T-helper 17 cell (primary cell): ENCODE measurements around the gene CHAMP1. TPM values are rescaled to one million over a fixed set of nuclear protein-coding genes. Genes with fewer than 3 reads are reported as not detected.
A peak's percentile ranks its signal among the peaks of the same experiment; 100 is the strongest.

Experiments
- ATAC-seq: fragments of 150-1000 bp; cut with Tn5 transposase; 2 replicates; pipeline ENCODE4 v1.10.0; 2021; ENCODE audit warnings: mild to moderate bottlenecking, moderate library complexity
- DNase-seq, 3 donors: peaks; one replicate each; pipeline versions ENCODE4 v3.0.0 to v3.0.0-alpha.2; 2020 to 2021
- H3K9me3 ChIP-seq: one replicate; pipeline ENCODE4 v1.7.0; 2013; ENCODE audit warnings: low read length, mild to moderate bottlenecking; ENCODE audit not compliant: control insufficient read depth, poor library complexity, severe bottlenecking
- H3K27ac Mint-ChIP-seq: one replicate; pipeline ENCODE4 v1.8.0; 2022; ENCODE audit warnings: mild to moderate bottlenecking, moderate library complexity, mixed read lengths
- H3K27me3 Mint-ChIP-seq: one replicate; pipeline ENCODE4 v1.8.0; 2022; ENCODE audit warnings: mixed read lengths
- H3K36me3 Mint-ChIP-seq: one replicate; pipeline ENCODE4 v1.8.0; 2022; ENCODE audit warnings: low read depth, mixed read lengths
- H3K4me1 Mint-ChIP-seq: one replicate; pipeline ENCODE4 v1.8.0; 2022; ENCODE audit warnings: mild to moderate bottlenecking, mixed read lengths
- H3K4me3 Mint-ChIP-seq: one replicate; pipeline ENCODE4 v1.8.0; 2022; ENCODE audit warnings: mild to moderate bottlenecking, moderate library complexity, mixed read lengths
- total RNA-seq, 4 donors: library from RNA in 2 of 4; stranded (reverse) in 2 of 4; gene quantifications; one replicate each; pipeline ENCODE4 v1.2.3 and lab custom pipeline; 2022 to 2026

CHAMP1 gene
- total RNA-seq, 2 donors from 2014 or later, result 10.2 to 12.1 TPM

- H3K4me1 Mint-ChIP-seq, result peaks cover 44% of the 10 kb centered on the region
Measured at GRCh38 chr13:114283576-114283975, 30.7 kb upstream of the CHAMP1 start.

GRCh38 chr13:114284680-114285079 lies 29.6 kb upstream of the CHAMP1 start:
- no peak for ATAC-seq
- no peak for DNase-seq
- no peaks in the 10 kb centered on the region for H3K9me3 ChIP-seq
- Mint-ChIP-seq H3K36me3 (peaks cover 9% of the 10 kb centered on the region), H3K27me3 (no peaks in the 10 kb centered on the region), H3K4me3 (no peak overlapping the region), H3K27ac (no peak overlapping the region), H3K4me1 (peaks cover 41% of the 10 kb centered on the region)

More at GRCh38 chr13:114283576-114283975, 30.7 kb upstream of the CHAMP1 start:
- Mint-ChIP-seq H3K27ac (peak overlapping the region; percentile 82), H3K4me3 (peak overlapping the region; percentile 60), H3K27me3 (no peaks in the 10 kb centered on the region), H3K36me3 (peaks cover 7% of the 10 kb centered on the region)
- no peak for DNase-seq
- no peak for ATAC-seq
- H3K9me3 ChIP-seq, result no peaks in the 10 kb centered on the region

- H3K27ac Mint-ChIP-seq, result peak overlapping the region; percentile 45
- no peaks in the 10 kb centered on the region for H3K27me3 Mint-ChIP-seq
- peaks cover 36% of the 10 kb centered on the region for H3K4me1 Mint-ChIP-seq
- H3K4me3 Mint-ChIP-seq, result no peak overlapping the region
- ATAC-seq (no peak), DNase-seq (no peak)
- peaks cover 9% of the 10 kb centered on the region for H3K36me3 Mint-ChIP-seq
- no peaks in the 10 kb centered on the region for H3K9me3 ChIP-seq
Measured at GRCh38 chr13:114285166-114285808, 29.0 kb upstream of the CHAMP1 start.

GRCh38 chr13:114286808-114287207 lies 27.5 kb upstream of the CHAMP1 start:
- peaks cover 9% of the 10 kb centered on the region for H3K36me3 Mint-ChIP-seq
- no peak for ATAC-seq
- peak overlapping the region; percentile 8 for H3K27ac Mint-ChIP-seq
- peaks cover 31% of the 10 kb centered on the region for H3K4me1 Mint-ChIP-seq
- no peaks in the 10 kb centered on the region for H3K9me3 ChIP-seq
- DNase-seq, result no peak
- no peaks in the 10 kb centered on the region for H3K27me3 Mint-ChIP-seq
- H3K4me3 Mint-ChIP-seq, result no peak overlapping the region

- Mint-ChIP-seq H3K36me3 (peaks cover 9% of the 10 kb centered on the region), H3K4me3 (no peak overlapping the region), H3K27ac (peak overlapping the region; percentile 59), H3K4me1 (peaks cover 29% of the 10 kb centered on the region), H3K27me3 (no peaks in the 10 kb centered on the region)
- ATAC-seq (no peak), DNase-seq (no peak)
- H3K9me3 ChIP-seq, result no peaks in the 10 kb centered on the region
Measured at GRCh38 chr13:114288157-114288591, 26.1 kb upstream of the CHAMP1 start.

GRCh38 chr13:114296448-114296847 lies 17.9 kb upstream of the CHAMP1 start:
- Mint-ChIP-seq H3K4me3 (no peak overlapping the region), H3K27me3 (no peaks in the 10 kb centered on the region), H3K36me3 (peaks cover 10% of the 10 kb centered on the region), H3K27ac (no peak overlapping the region), H3K4me1 (peaks cover 6% of the 10 kb centered on the region)
- no peak for ATAC-seq
- no peaks in the 10 kb centered on the region for H3K9me3 ChIP-seq
- no peak for DNase-seq

GRCh38 chr13:114296902-114297301 lies 17.4 kb upstream of the CHAMP1 start:
- Mint-ChIP-seq H3K36me3 (peaks cover 12% of the 10 kb centered on the region), H3K4me1 (peaks cover 6% of the 10 kb centered on the region)

GRCh38 chr13:114298866-114299265 lies 15.4 kb upstream of the CHAMP1 start:
- Mint-ChIP-seq H3K36me3 (peaks cover 12% of the 10 kb centered on the region), H3K27ac (peak overlapping the region; percentile 79), H3K27me3 (no peaks in the 10 kb centered on the region), H3K4me1 (peaks cover 6% of the 10 kb centered on the region), H3K4me3 (no peak overlapping the region)
- H3K9me3 ChIP-seq, result no peaks in the 10 kb centered on the region
- ATAC-seq (no peak), DNase-seq (no peak)

More at GRCh38 chr13:114296902-114297301, 17.4 kb upstream of the CHAMP1 start:
- no peaks in the 10 kb centered on the region for H3K9me3 ChIP-seq
- Mint-ChIP-seq H3K27me3 (no peaks in the 10 kb centered on the region), H3K27ac (no peak overlapping the region), H3K4me3 (no peak overlapping the region)
- DNase-seq, result no peak
- no peak for ATAC-seq

GRCh38 chr13:114299604-114300305 lies 14.5 kb upstream of the CHAMP1 start:
- no peaks in the 10 kb centered on the region for H3K27me3 Mint-ChIP-seq
- DNase-seq (no peak), ATAC-seq (no peak)
- H3K36me3 Mint-ChIP-seq, result peaks cover 12% of the 10 kb centered on the region
- H3K4me1 Mint-ChIP-seq, result peaks cover 6% of the 10 kb centered on the region
- no peaks in the 10 kb centered on the region for H3K9me3 ChIP-seq
- H3K4me3 Mint-ChIP-seq, result no peak overlapping the region
- H3K27ac Mint-ChIP-seq, result peak overlapping the region; percentile 79

- H3K36me3 Mint-ChIP-seq, result peaks cover 7% of the 10 kb centered on the region
- DNase-seq (no peak), ATAC-seq (no peak)
- H3K9me3 ChIP-seq, result no peaks in the 10 kb centered on the region
- H3K4me3 Mint-ChIP-seq, result no peak overlapping the region
- H3K27me3 Mint-ChIP-seq, result no peaks in the 10 kb centered on the region
- H3K4me1 Mint-ChIP-seq, result peaks cover 2% of the 10 kb centered on the region
- no peak overlapping the region for H3K27ac Mint-ChIP-seq
Measured at GRCh38 chr13:114303700-114304327, 10.5 kb upstream of the CHAMP1 start.

GRCh38 chr13:114304346-114305034 lies 9.8 kb upstream of the CHAMP1 start:
- Mint-ChIP-seq H3K36me3 (peaks cover 4% of the 10 kb centered on the region), H3K4me3 (no peak overlapping the region), H3K27ac (no peak overlapping the region), H3K27me3 (no peaks in the 10 kb centered on the region), H3K4me1 (peaks cover 2% of the 10 kb centered on the region)
- ATAC-seq, result no peak
- no peaks in the 10 kb centered on the region for H3K9me3 ChIP-seq
- DNase-seq, result no peak

GRCh38 chr13:114309086-114309485 lies 5.2 kb upstream of the CHAMP1 start:
- no peak for ATAC-seq
- H3K36me3 Mint-ChIP-seq, result no peaks in the 10 kb centered on the region
- H3K27me3 Mint-ChIP-seq, result no peaks in the 10 kb centered on the region
- no peaks in the 10 kb centered on the region for H3K9me3 ChIP-seq
- DNase-seq, result no peak
- no peak overlapping the region for H3K4me3 Mint-ChIP-seq
- peak overlapping the region; percentile 37 for H3K27ac Mint-ChIP-seq
- peaks cover 12% of the 10 kb centered on the region for H3K4me1 Mint-ChIP-seq

- H3K4me3 Mint-ChIP-seq, result no peak overlapping the region
- H3K27ac Mint-ChIP-seq, result no peak overlapping the region
- H3K36me3 Mint-ChIP-seq, result no peaks in the 10 kb centered on the region
- no peak for ATAC-seq
- H3K27me3 Mint-ChIP-seq, result no peaks in the 10 kb centered on the region
- no peak for DNase-seq
- peaks cover 13% of the 10 kb centered on the region for H3K4me1 Mint-ChIP-seq
- H3K9me3 ChIP-seq, result no peaks in the 10 kb centered on the region
Measured at GRCh38 chr13:114309806-114310410, 4.4 kb upstream of the CHAMP1 start.
